ENCODE data around the gene VASH1. TPM values are rescaled to one million over a fixed set of nuclear protein-coding genes. Genes with fewer than 3 reads are reported as not detected.

VASH1 gene
- total RNA-seq, 1 experiment from 2014 or later = not detected

DNA sequence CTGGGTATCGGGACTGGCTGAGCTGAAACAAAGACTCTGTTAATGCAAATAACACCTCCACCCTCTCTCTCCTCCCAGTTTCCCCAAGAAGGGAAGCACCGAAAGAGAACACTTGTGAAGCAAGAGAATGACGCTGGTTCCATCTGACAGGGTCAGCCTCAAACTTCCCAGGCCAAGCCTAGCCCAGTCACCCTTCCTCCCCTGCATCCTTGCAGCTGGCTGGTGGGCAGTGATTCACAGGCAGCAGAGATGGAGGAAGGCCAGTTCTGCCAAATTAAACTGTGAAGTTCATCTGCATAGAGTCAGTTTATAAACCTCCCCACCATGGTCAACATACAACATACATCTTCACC lies 67.7 kb downstream of the VASH1 start:
- no peak for DNase-seq (ENCODE audit: low spot score)

GRCh38 chr14:76829650-76830421 lies 68.6 kb downstream of the VASH1 start:
- DNase-seq (ENCODE audit: low spot score) = no peak

DNA sequence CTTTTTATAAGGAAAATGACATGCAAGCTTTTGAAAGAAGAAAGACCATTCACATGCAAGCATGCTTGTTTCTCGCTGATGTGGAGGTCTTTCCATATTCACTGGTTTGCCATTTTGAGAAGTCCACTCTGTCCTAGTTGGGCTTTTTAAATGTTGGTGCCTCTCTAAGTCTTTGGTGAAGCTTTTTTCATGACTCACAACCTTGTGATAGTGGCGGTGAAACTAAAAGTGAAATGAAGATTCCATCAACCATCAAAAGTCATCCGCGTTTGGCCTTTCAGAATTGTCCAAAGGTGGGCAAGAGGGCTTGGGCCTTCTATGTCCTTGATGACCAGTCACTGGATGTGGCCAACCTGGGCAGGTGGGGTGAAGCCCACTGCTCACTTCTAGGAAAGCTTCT lies 69.3 kb downstream of the VASH1 start:
- DNase-seq (ENCODE audit: low spot score) = no peak

- no peak for DNase-seq (ENCODE audit: low spot score)
These were observed 71.3 kb downstream of the VASH1 start for GRCh38 chr14:76832503-76832988.

Other genes starting within 250 kb of the VASH1 start
- gene ANGEL1, start 51.4 kb downstream of the VASH1 start, total RNA-seq (2014; rRNA removed; shearing (Covaris generic)) = 5.2 and 6.2 TPM in 2 replicates
- gene LRRC74A, start 64.9 kb downstream of the VASH1 start, total RNA-seq (2014; rRNA removed; shearing (Covaris generic)) = not detected in 2 replicates